ENCODE results near the gene COPA.

The COPA gene

DNA sequence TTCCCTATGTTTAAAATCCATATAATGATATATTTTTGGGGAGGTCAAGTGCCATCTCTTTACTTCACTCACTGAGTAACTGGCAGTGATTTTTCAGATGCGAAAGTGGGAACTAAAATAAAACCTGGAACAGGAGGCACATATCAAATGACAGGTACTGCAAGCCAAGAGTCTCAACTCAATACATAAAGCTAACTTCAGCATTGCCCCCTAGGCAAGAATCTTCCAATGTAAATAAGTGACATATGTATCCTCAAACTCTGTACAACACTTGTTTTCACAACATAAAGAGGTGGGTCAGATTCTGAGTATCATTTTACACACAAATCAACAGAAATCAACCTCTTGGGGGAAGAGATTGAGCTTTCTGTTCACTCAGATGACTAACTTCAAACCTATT, 98.8 kb downstream of the COPA start:
- no peak for DNase-seq (ENCODE audit: low read depth, low spot score)
- no peak overlapping the region for H3K27ac ChIP-seq

DNA sequence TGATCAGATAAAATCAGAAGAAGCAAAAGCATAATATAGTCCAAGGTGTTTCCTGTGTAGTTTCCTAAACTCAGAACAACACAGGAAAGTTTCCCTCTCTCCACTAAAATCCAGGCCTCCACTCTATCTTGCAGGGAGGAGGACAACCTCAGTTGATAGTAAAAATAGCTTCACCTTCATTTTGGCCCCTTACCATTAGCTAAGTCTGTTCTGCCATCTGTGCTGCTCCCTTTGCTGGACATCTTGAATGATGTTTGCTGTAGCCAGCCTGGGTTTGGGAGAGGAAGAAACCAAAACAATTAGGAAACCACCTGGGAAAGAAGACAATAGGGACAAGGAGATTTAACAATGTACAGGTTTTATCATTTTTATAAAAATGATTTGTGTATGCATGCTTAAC, 99.3 kb downstream of the COPA start:
- no peak overlapping the region for H3K27ac ChIP-seq
- no peak for DNase-seq (ENCODE audit: low read depth, low spot score)

DNA sequence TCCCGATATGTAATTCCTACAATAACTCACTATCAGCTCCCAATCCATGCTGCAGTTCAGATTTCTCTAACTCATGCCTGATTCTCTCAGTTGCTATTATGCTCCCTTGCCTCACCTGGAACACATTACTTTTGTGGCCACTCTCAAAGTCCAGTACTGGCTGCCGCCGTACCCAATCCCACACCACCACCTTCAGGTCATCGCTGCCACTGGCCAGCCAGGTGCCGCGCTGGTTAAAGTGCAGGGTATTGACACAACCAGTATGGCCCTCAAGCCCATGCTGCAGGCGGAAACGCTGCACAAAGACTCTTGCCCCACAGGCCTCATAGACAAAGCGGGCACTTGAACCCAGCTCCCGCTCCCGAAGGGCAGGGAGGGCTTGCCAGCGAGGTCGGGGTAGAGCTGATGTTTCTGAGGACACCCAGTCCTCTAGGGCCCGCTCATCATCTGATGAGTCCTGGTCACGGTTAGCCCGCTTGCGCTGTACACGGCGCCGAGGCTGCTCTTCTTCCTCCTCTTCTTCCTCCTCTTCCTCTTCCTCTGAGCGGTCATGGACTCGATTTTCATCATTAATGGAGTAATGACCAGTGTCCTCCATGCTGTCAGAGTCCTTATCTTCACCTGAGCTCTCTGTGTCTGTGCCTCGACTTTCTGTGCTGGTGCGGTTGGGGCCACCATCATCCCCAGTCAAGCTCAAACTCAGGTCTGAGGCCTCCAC, 103.3 kb downstream of the COPA start:
- no peak overlapping the region for H3K27ac ChIP-seq

More for the DNA sequence above, 103.3 kb downstream of the COPA start:
- DNase-seq (ENCODE audit: low read depth, low spot score) = no peak
